H1 (cell line): ENCODE results near the gene TCEANC. TPM values are rescaled to one million over a fixed set of nuclear protein-coding genes. Genes with fewer than 3 reads are reported as not detected.

ENCODE experiments used
- CTCF ChIA-PET: fragments of 300-600 bp; sonication (Branson Sonifier 250); formaldehyde crosslinking; loops from one replicate; lab custom pipeline; 2021; ENCODE audit not compliant: partially characterized antibody; lab: Charles Lee
- POLR2A ChIA-PET: fragments of 300-600 bp; sonication (Branson Sonifier 250); formaldehyde crosslinking; loops from one replicate; lab custom pipeline; 2021; ENCODE audit warnings: inconsistent platforms; ENCODE audit not compliant: partially characterized antibody; lab: Charles Lee
- DNase-seq, 2 experiments: peaks; one replicate each; pipeline versions ENCODE4 v3.0.0 to v3.0.0-alpha.2; 2010 to 2022; ENCODE audit warnings: low spot score in 2 of 2, low read depth in 1 of 2, mixed read lengths in 1 of 2
- FAIRE-seq: peaks from 2 replicates; lab custom pipeline; 2011; peaks lifted over from hg19 to GRCh38; lab: Jason Lieb, UNC
- H2AFZ ChIP-seq: 2 replicates; pipeline ENCODE4 v1.8.1; 2012; ENCODE audit warnings: low read length, inconsistent platforms
- H2AK5ac ChIP-seq: 2 replicates; pipeline ENCODE4 v1.6.1; 2013; ENCODE audit warnings: low read depth, low read length
- H2BK120ac ChIP-seq: replicated peaks from 2 replicates; pipeline ENCODE3; 2013; ENCODE audit warnings: low read depth, low read length, inconsistent platforms
- H2BK12ac ChIP-seq: 2 replicates; pipeline ENCODE4 v1.6.1; 2013; ENCODE audit warnings: low read depth, low read length
- H2BK15ac ChIP-seq: 2 replicates; pipeline ENCODE4 v1.6.1; 2013; ENCODE audit warnings: low read length
- H2BK20ac ChIP-seq: 2 replicates; pipeline ENCODE4 v1.6.1; 2013; ENCODE audit warnings: low read length
- H2BK5ac ChIP-seq: 2 replicates; pipeline ENCODE4 v1.6.1; 2013; ENCODE audit warnings: low read depth, low read length
- H3K14ac ChIP-seq: 2 replicates; pipeline ENCODE4 v1.6.1; 2013; ENCODE audit warnings: inconsistent platforms; ENCODE audit not compliant: insufficient read length
- H3K18ac ChIP-seq: 2 replicates; pipeline ENCODE4 v1.6.1; 2013; ENCODE audit warnings: low read length; ENCODE audit errors: extremely low read depth
- H3K23ac ChIP-seq: 2 replicates; pipeline ENCODE4 v1.6.1; 2013; ENCODE audit warnings: inconsistent platforms; ENCODE audit not compliant: insufficient read length
- H3K23me2 ChIP-seq: 2 replicates; pipeline ENCODE4 v1.6.1; 2013; ENCODE audit warnings: low read depth, low read length
- H3K27ac ChIP-seq: 2 replicates; pipeline ENCODE4 v1.6.1; 2011; ENCODE audit warnings: low read depth, low read length, inconsistent platforms
- H3K27me3 ChIP-seq, 4 experiments: replicated peaks in 1 of 4; 1 replicate in 1 of 4; 2 replicates in 3 of 4; pipeline versions ENCODE4 v1.6.1 to v1.8.1; 2011 to 2013; ENCODE audit warnings: low read length in 3 of 4, mild to moderate bottlenecking in 3 of 4, inconsistent platforms in 2 of 4, mixed read lengths in 2 of 4, moderate library complexity in 1 of 4; ENCODE audit not compliant: control insufficient read depth in 3 of 4, insufficient read depth in 3 of 4; ENCODE audit errors: extremely low read depth in 1 of 4
- H3K36me3 ChIP-seq, 4 experiments: 2 replicates each; pipeline versions ENCODE4 v1.6.1 to v1.8.1; 2011 to 2013; ENCODE audit warnings: mild to moderate bottlenecking in 4 of 4, low read length in 3 of 4, moderate library complexity in 2 of 4, control low read depth in 1 of 4, inconsistent platforms in 1 of 4; ENCODE audit not compliant: insufficient read depth in 4 of 4, control insufficient read depth in 2 of 4
- H3K4ac ChIP-seq: replicated peaks from 2 replicates; pipeline ENCODE3; 2013; ENCODE audit warnings: low read length, low read depth, mixed read lengths, inconsistent platforms; ENCODE audit not compliant: insufficient read length
- H3K4me1 ChIP-seq, 4 experiments: replicated peaks in 1 of 4; 1 replicate in 1 of 4; 2 replicates in 3 of 4; pipeline versions ENCODE4 v1.6.1 to v1.8.1; 2011 to 2013; ENCODE audit warnings: low read length in 3 of 4, inconsistent platforms in 2 of 4, mixed read lengths in 1 of 4; ENCODE audit not compliant: insufficient read depth in 4 of 4, control insufficient read depth in 3 of 4
- H3K4me2 ChIP-seq, 2 experiments: 2 replicates each; pipeline versions ENCODE4 v1.6.1 to v1.8.1; 2011 to 2013; ENCODE audit warnings: low read depth in 2 of 2, low read length in 2 of 2, control low read depth in 1 of 2, inconsistent platforms in 1 of 2, mild to moderate bottlenecking in 1 of 2; ENCODE audit not compliant: insufficient read depth in 1 of 2
- H3K4me3 ChIP-seq, 4 experiments: fragments of 200-600, 300-600 bp in 1 of 4; sonication (generic), shearing (Covaris generic), sonication (Bioruptor Twin) in 1 of 4; 2 replicates each; pipeline versions ENCODE4 v1.5.1 to v1.8.1; 2011 to 2016; ENCODE audit warnings: low read length in 4 of 4, low read depth in 3 of 4, control low read depth in 2 of 4, inconsistent platforms in 2 of 4, mild to moderate bottlenecking in 2 of 4, mixed read lengths in 1 of 4, moderate library complexity in 1 of 4; ENCODE audit not compliant: insufficient read depth in 2 of 4; ENCODE audit errors: extremely low read depth in 1 of 4
- H3K56ac ChIP-seq: replicated peaks from 2 replicates; pipeline ENCODE3; 2013; ENCODE audit warnings: low read depth, mild to moderate bottlenecking, mixed read lengths, low read length, inconsistent platforms; ENCODE audit not compliant: insufficient read length
- H3K79me1 ChIP-seq: 2 replicates; pipeline ENCODE4 v1.6.1; 2013; ENCODE audit warnings: low read depth, low read length, control low read depth
- H3K79me2 ChIP-seq, 2 experiments: 2 replicates each; pipeline versions ENCODE4 v1.6.1 to v1.8.1; 2012 to 2013; ENCODE audit warnings: low read length in 2 of 2, mild to moderate bottlenecking in 2 of 2, inconsistent platforms in 1 of 2; ENCODE audit not compliant: insufficient read depth in 2 of 2, control insufficient read depth in 1 of 2
- H3K9ac ChIP-seq, 4 experiments: replicated peaks in 1 of 4; 1 replicate in 1 of 4; 2 replicates in 3 of 4; pipeline versions ENCODE4 v1.6.1 to v1.8.1; 2011 to 2013; ENCODE audit warnings: low read depth in 3 of 4, low read length in 3 of 4, control low read depth in 2 of 4, mild to moderate bottlenecking in 2 of 4, moderate library complexity in 2 of 4, inconsistent platforms in 1 of 4; ENCODE audit errors: extremely low read depth in 1 of 4
- H3K9me3 ChIP-seq, 2 experiments: 2 replicates each; pipeline versions ENCODE4 v1.6.1 to v1.8.1; 2012 to 2013; ENCODE audit warnings: mild to moderate bottlenecking in 2 of 2, moderate library complexity in 2 of 2, control low read depth in 1 of 2, inconsistent platforms in 1 of 2, low read depth in 1 of 2, low read length in 1 of 2, mixed read lengths in 1 of 2; ENCODE audit not compliant: insufficient read depth in 2 of 2
- H4K20me1 ChIP-seq, 2 experiments: replicated peaks in 1 of 2; 2 replicates each; pipeline versions ENCODE3 to v1.8.1; 2011 to 2013; ENCODE audit warnings: inconsistent platforms in 2 of 2, low read length in 2 of 2, mild to moderate bottlenecking in 1 of 2; ENCODE audit not compliant: insufficient read depth in 2 of 2, control insufficient read depth in 1 of 2
- H4K5ac ChIP-seq: 2 replicates; pipeline ENCODE4 v1.6.1; 2013; ENCODE audit warnings: low read length, low read depth, mixed read lengths, inconsistent platforms; ENCODE audit not compliant: insufficient read length
- H4K8ac ChIP-seq: 2 replicates; pipeline ENCODE4 v1.8.0; 2013; ENCODE audit warnings: mild to moderate bottlenecking, moderate library complexity, low read length, inconsistent platforms; ENCODE audit not compliant: insufficient read depth; ENCODE audit errors: extremely low read depth
- H4K91ac ChIP-seq: replicated peaks from 2 replicates; pipeline ENCODE3; 2013; ENCODE audit warnings: low read length, mixed read lengths, inconsistent platforms; ENCODE audit not compliant: insufficient read length
- ASH2L ChIP-seq: fragments of 200-600, 300-600 bp; sonication (generic); IDR thresholded peaks from one replicate; pipeline ENCODE4 v1.7.1; 2017; ENCODE audit warnings: low read length
- CEBPB ChIP-seq: IDR thresholded peaks from 2 replicates; pipeline ENCODE4 v1.6.1; 2012; ENCODE audit warnings: low read depth, low read length
- CTBP2 ChIP-seq: IDR thresholded peaks from 2 replicates; pipeline ENCODE4 v1.7.0; 2011; ENCODE audit warnings: borderline replicate concordance, mild to moderate bottlenecking, moderate library complexity, mixed read lengths, low read length; ENCODE audit not compliant: insufficient read depth, insufficient read length
- FOSL1 ChIP-seq: IDR thresholded peaks from 2 replicates; pipeline ENCODE4 v1.6.1; 2011; ENCODE audit warnings: mild to moderate bottlenecking, low read depth, low read length, moderate library complexity; ENCODE audit not compliant: insufficient read depth
- KDM4A ChIP-seq: IDR thresholded peaks from one replicate; pipeline ENCODE4 v1.7.1; 2012; ENCODE audit warnings: low read depth, mild to moderate bottlenecking, moderate library complexity, low read length, inconsistent platforms; ENCODE audit not compliant: severe bottlenecking
- POLR2A ChIP-seq, 2 experiments: IDR thresholded peaks; 1 replicate in 1 of 2; 2 replicates in 1 of 2; pipeline ENCODE4 v1.6.1; 2011; ENCODE audit warnings: low read depth in 2 of 2, low read length in 2 of 2, mild to moderate bottlenecking in 2 of 2; ENCODE audit errors: control extremely low read depth in 1 of 2
- RNF2 ChIP-seq: fragments of 200-900, 300-1000 bp; sonication (generic); IDR thresholded peaks from 2 replicates; pipeline ENCODE4 v1.7.1; 2016; ENCODE audit warnings: borderline replicate concordance, low read depth, mild to moderate bottlenecking, antibody characterized with exemption, low read length; ENCODE audit not compliant: poor library complexity, severe bottlenecking; ENCODE audit errors: missing control alignments
- SRF ChIP-seq: IDR thresholded peaks from 2 replicates; pipeline ENCODE4 v1.6.1; 2011; ENCODE audit warnings: mild to moderate bottlenecking, low read depth, low read length, moderate library complexity
- TAF1 ChIP-seq: IDR thresholded peaks from 2 replicates; pipeline ENCODE4 v1.6.1; 2011; ENCODE audit warnings: mild to moderate bottlenecking, low read depth, low read length
- YY1 ChIP-seq: IDR thresholded peaks from 2 replicates; pipeline ENCODE4 v1.6.1; 2011; ENCODE audit warnings: low read depth, mild to moderate bottlenecking, low read length
- WGBS, 2 experiments: shearing (Covaris generic) in 1 of 2; methylation state at CpG; one replicate each; pipeline versions ENCODE4 v1.1.6 to v1.1.7; 2013 to 2015; ENCODE audit warnings: low lambda C conversion rate in 2 of 2, mixed read lengths in 2 of 2, inconsistent platforms in 1 of 2, low coverage in 1 of 2, missing lambda C conversion rate in 1 of 2; ENCODE audit not compliant: insufficient replicate concordance in 2 of 2, insufficient coverage in 1 of 2, insufficient read length in 1 of 2; ENCODE audit errors: extremely low coverage in 1 of 2, missing lambda C conversion rate in 1 of 2; 5-methylcytosine and 5-hydroxymethylcytosine counted together
- polyA plus RNA-seq, 7 experiments: library from polyadenylated mRNA; depleted of rRNA in 3 of 7; stranded (reverse) in 5 of 7; unstranded in 2 of 7; fragments of >200 nt in 5 of 7; fragments of 200-250 nt in 2 of 7; gene quantifications; 1 replicate in 5 of 7; 2 replicates in 1 of 7; 4 replicates in 1 of 7; pipeline versions ENCODE4 v1.2.1 to v1.2.3, GENCODE V29; 2011 to 2013; ENCODE audit warnings: missing spikeins in 2 of 7, mixed read lengths in 2 of 7
- total RNA-seq: library from RNA; stranded (reverse); fragmentation: NEBNext Ultra II Directional; extraction: Animal tissue kit (Norgen Biotek cat#: 25700); gene quantifications from 2 replicates; pipeline ENCODE4 v1.2.1, GENCODE V29; 2021

TCEANC gene
- total and polyA plus RNA-seq, 2 of the 8 experiments (the other 6 are each of a cell fraction or from before 2014, with no cell fraction given): 0.88 to 2.0 TPM

GRCh38 chrX:13681595-13681994, 28.7 kb downstream of the TCEANC start:
- Histone ChIP-seq H4K5ac (no peak overlapping the region), H3K36me3 (no peaks in the 10 kb centered on the region), H2AFZ (no peak overlapping the region), H3K23me2 (no peaks in the 10 kb centered on the region), H3K4me2 (no peak overlapping the region), H2BK20ac (no peak overlapping the region), H2BK12ac (no peak overlapping the region), H3K9ac (no peak overlapping the region), H3K27ac (no peak overlapping the region), H2BK5ac (no peak overlapping the region), H2BK120ac (no peak overlapping the region), H3K9me3 (no peaks in the 10 kb centered on the region), H3K27me3 (no peaks in the 10 kb centered on the region), H2BK15ac (no peak overlapping the region), H3K4me1 (no peaks in the 10 kb centered on the region), H3K79me2 (no peaks in the 10 kb centered on the region), H3K4ac (no peak overlapping the region), H3K14ac (no peak overlapping the region), H4K8ac (no peak overlapping the region), H3K79me1 (no peaks in the 10 kb centered on the region), H4K20me1 (no peaks in the 10 kb centered on the region), H2AK5ac (no peak overlapping the region), H3K23ac (no peak overlapping the region), H3K56ac (no peak overlapping the region), H3K4me3 (no peak overlapping the region), H3K18ac (no peak overlapping the region), H4K91ac (no peak overlapping the region)
- ChIA-PET POLR2A (no interaction called here), CTCF (no interaction called here)
- FAIRE-seq (no peak), DNase-seq (no peak)
- WGBS, 2 experiments: 83% methylated on average over 5 of the region's 7 CpGs; no CpG with 5 or more reads in 1 of the 2 experiments
- no peak for TF ChIP-seq FOSL1
- TF ChIP-seq RNF2: no peak
- TF ChIP-seq POLR2A (IDR thresholded peaks at IDR 0.05; ENCODE audit: control extremely low read depth in 1 of 2, low read depth in 2 of 2, low read length in 2 of 2): no peak
- TF ChIP-seq CTBP2: no peak
- TF ChIP-seq ASH2L: no peak
- TF ChIP-seq YY1: no peak
- TF ChIP-seq CEBPB: no peak
- no peak for TF ChIP-seq TAF1
- TF ChIP-seq KDM4A: no peak
- no peak for TF ChIP-seq SRF
